Neural cell (in vitro differentiated cells): ENCODE results near the gene ROPN1. TPM values are rescaled to one million over a fixed set of nuclear protein-coding genes. Genes with fewer than 3 reads are reported as not detected.
A peak's percentile ranks its signal among the peaks of the same experiment; 100 is the strongest.
"Not testable (repeated sequence)": the region's sequence is repeated elsewhere in the genome, so short reads cannot be mapped to it uniquely, and the experiment has no call there.

Source experiments
- H2AFZ ChIP-seq: fragments of 200-600, 300-800 bp; sonication (generic), shearing (Covaris generic); 2 replicates; pipeline ENCODE4 v1.6.0; 2014; ENCODE audit warnings: low read depth, mild to moderate bottlenecking, antibody characterized with exemption, low read length, moderate library complexity
- H3F3A ChIP-seq: fragments of 200-600 bp; shearing (Covaris generic); 2 replicates; pipeline ENCODE4 v1.6.1; 2016; ENCODE audit warnings: mild to moderate bottlenecking, moderate library complexity, mixed read lengths, antibody characterized with exemption, low read length; ENCODE audit not compliant: insufficient read depth, poor library complexity, severe bottlenecking
- H3K27ac ChIP-seq: fragments of 200-600, 300-800 bp; sonication (generic), shearing (Covaris generic); 2 replicates; pipeline ENCODE4 v1.5.1; 2014; ENCODE audit warnings: mild to moderate bottlenecking, low read length, moderate library complexity
- H3K27me3 ChIP-seq: fragments of 300-800, 200-600 bp; sonication (generic), shearing (Covaris generic); 2 replicates; pipeline ENCODE4 v1.6.0; 2014; ENCODE audit warnings: mild to moderate bottlenecking, low read depth, low read length, moderate library complexity; ENCODE audit not compliant: insufficient read depth
- H3K36me3 ChIP-seq: fragments of 300-800, 200-600 bp; sonication (generic), shearing (Covaris generic); 2 replicates; pipeline ENCODE4 v1.5.1; 2014; ENCODE audit warnings: mild to moderate bottlenecking, antibody characterized with exemption, low read length, moderate library complexity; ENCODE audit not compliant: insufficient read depth
- H3K4me2 ChIP-seq: fragments of 300-800, 200-600 bp; sonication (generic), shearing (Covaris generic); 2 replicates; pipeline ENCODE4 v1.6.0; 2014; ENCODE audit warnings: mild to moderate bottlenecking, low read length
- H3K4me3 ChIP-seq: fragments of 300-800, 200-600 bp; sonication (generic), shearing (Covaris generic); 2 replicates; pipeline ENCODE4 v1.5.1; 2014; ENCODE audit warnings: mild to moderate bottlenecking, low read length, moderate library complexity
- H3K79me2 ChIP-seq: fragments of 200-600 bp; shearing (Covaris generic); replicated peaks from 2 replicates; pipeline ENCODE4 v1.6.0; 2014; ENCODE audit warnings: mild to moderate bottlenecking, low read length, moderate library complexity; ENCODE audit not compliant: insufficient read depth
- H3K9ac ChIP-seq: fragments of 300-800, 200-600 bp; sonication (generic), shearing (Covaris generic); 2 replicates; pipeline ENCODE4 v1.6.1; 2016; ENCODE audit warnings: mild to moderate bottlenecking, low read length, mixed read lengths
- H3K9me2 ChIP-seq: fragments of 200-600 bp; shearing (Covaris generic); 2 replicates; pipeline ENCODE4 v1.6.1; 2016; ENCODE audit warnings: mild to moderate bottlenecking, low read length, mixed read lengths; ENCODE audit not compliant: insufficient read depth
- H3K9me3 ChIP-seq: fragments of 200-600, 300-800 bp; sonication (generic), shearing (Covaris generic); 2 replicates; pipeline ENCODE4 v1.6.1; 2016; ENCODE audit warnings: mild to moderate bottlenecking, mixed run types, low read length, moderate library complexity, mixed read lengths
- H4K20me1 ChIP-seq: fragments of 200-600 bp; shearing (Covaris generic); 2 replicates; pipeline ENCODE4 v1.6.1; 2016; ENCODE audit warnings: mild to moderate bottlenecking, mixed run types; ENCODE audit not compliant: insufficient read depth
- EP300 ChIP-seq: fragments of 450-650 bp; conservative IDR thresholded peaks from 2 replicates; pipeline ENCODE4 v1.6.1; 2014; ENCODE audit warnings: antibody characterized with exemption, mild to moderate bottlenecking, moderate library complexity; ENCODE audit not compliant: poor library complexity, severe bottlenecking
- EZH2 ChIP-seq: fragments of 200-600, 300-800 bp; shearing (Covaris generic), sonication (generic); IDR thresholded peaks from 2 replicates; pipeline ENCODE4 v1.6.1; 2014; ENCODE audit warnings: antibody characterized with exemption, low read length, borderline replicate concordance, mild to moderate bottlenecking; ENCODE audit not compliant: insufficient read depth, poor library complexity, severe bottlenecking
- POLR2AphosphoS5 ChIP-seq: IDR thresholded peaks from 2 replicates; pipeline ENCODE4 v1.6.1; 2012
- REST ChIP-seq: IDR thresholded peaks from 2 replicates; pipeline ENCODE4 v1.6.1; 2012; ENCODE audit warnings: borderline replicate concordance
- polyA minus RNA-seq: library from RNA; depleted of rRNA, polyadenylated mRNA; stranded (reverse); fragments of >200 nt; gene quantifications from 2 replicates; pipeline ENCODE4 v1.2.3, GENCODE V29; 2014
- polyA plus RNA-seq: library from polyadenylated mRNA; depleted of rRNA; stranded (reverse); fragments of >200 nt; gene quantifications from 2 replicates; pipeline ENCODE4 v1.2.3, GENCODE V29; 2014

Gene ROPN1
- polyA plus RNA-seq (not detected in 2 replicates), polyA minus RNA-seq (not detected in 2 replicates)

- H3F3A ChIP-seq, H4K20me1 ChIP-seq, H3K9me2 ChIP-seq, H3K9ac ChIP-seq, H3K9me3 ChIP-seq, H3K79me2 ChIP-seq, H3K27ac ChIP-seq, H2AFZ ChIP-seq, H3K36me3 ChIP-seq, H3K4me2 ChIP-seq: not testable (repeated sequence)
- Histone ChIP-seq H3K27me3 (peaks cover 16% of the 10 kb centered on the region), H3K4me3 (peak within 1 kb of the TSS; percentile 38)
Measured at GRCh38 chr3:123991730-123992588, at the start of gene ROPN1. Gene ROPN1 (minus strand): TSS chr3:123992124. CDS start chr3:123980481, 11,643 bp downstream.

- peaks cover 32% of the 10 kb centered on the region for H4K20me1 ChIP-seq
- no peaks in the 10 kb centered on the region for H3K9me3 ChIP-seq
- peak overlapping the region; percentile 7 for H3K4me2 ChIP-seq
- H3K9me2 ChIP-seq: no peaks in the 10 kb centered on the region
- H3K27ac ChIP-seq: peak overlapping the region; percentile 14
- H3K9ac ChIP-seq: peak overlapping the region; percentile 4
- H3F3A ChIP-seq: no peaks in the 10 kb centered on the region
- peak; percentile 38 for TF ChIP-seq EP300
- TF ChIP-seq REST: no peak
- no peak overlapping the region for H2AFZ ChIP-seq
- peaks cover 81% of the 10 kb centered on the region for H3K79me2 ChIP-seq
- no peaks in the 10 kb centered on the region for H3K27me3 ChIP-seq
- H3K36me3 ChIP-seq: no peaks in the 10 kb centered on the region
- H3K4me3 ChIP-seq: peak overlapping the region; percentile 43
Measured at GRCh38 chr3:124041553-124041952, 49.6 kb upstream of the ROPN1 start.

- Histone ChIP-seq H3K9me3 (no peaks in the 10 kb centered on the region), H3K27me3 (no peaks in the 10 kb centered on the region), H3K36me3 (no peaks in the 10 kb centered on the region), H3K9me2 (no peaks in the 10 kb centered on the region), H3K4me2 (no peak overlapping the region), H4K20me1 (peaks cover 42% of the 10 kb centered on the region), H3K9ac (no peak overlapping the region), H3F3A (no peaks in the 10 kb centered on the region), H3K4me3 (peak overlapping the region; percentile 86), H3K27ac (no peak overlapping the region), H3K79me2 (peaks cover 89% of the 10 kb centered on the region), H2AFZ (no peak overlapping the region)
- TF ChIP-seq POLR2AphosphoS5 (no peak), EZH2 (no peak)
Measured at GRCh38 chr3:124037326-124037725, 45.4 kb upstream of the ROPN1 start.

GRCh38 chr3:124036214-124036613 lies 44.3 kb upstream of the ROPN1 start:
- not testable (repeated sequence) for H3K27ac ChIP-seq, H2AFZ ChIP-seq, H3K9me2 ChIP-seq, H3K36me3 ChIP-seq, H3F3A ChIP-seq, H3K27me3 ChIP-seq, H3K9me3 ChIP-seq, H3K9ac ChIP-seq
- peaks cover 78% of the 10 kb centered on the region for H3K79me2 ChIP-seq
- peak overlapping the region; percentile 95 for H3K4me2 ChIP-seq
- H3K4me3 ChIP-seq: peak overlapping the region; percentile 86
- peaks cover 34% of the 10 kb centered on the region for H4K20me1 ChIP-seq
